Retinal pigment epithelial cell (primary cell): ENCODE results near the gene DEPDC1B.

Experiments used
- DNase-seq: peaks from one replicate; pipeline ENCODE4 v3.0.0-alpha.2; 2010; ENCODE audit warnings: low read depth
- H3K4me3 ChIP-seq: 2 replicates; pipeline ENCODE4 v1.5.1; 2011; ENCODE audit warnings: mild to moderate bottlenecking, low read length, control low read depth, moderate library complexity
- TF ChIP-seq, protein P1 (sequence below): conservative IDR thresholded peaks from 2 replicates; pipeline ENCODE4 v1.5.1; 2011; ENCODE audit warnings: low read depth, low read length, control low read depth, inconsistent platforms

The DEPDC1B gene

DNA sequence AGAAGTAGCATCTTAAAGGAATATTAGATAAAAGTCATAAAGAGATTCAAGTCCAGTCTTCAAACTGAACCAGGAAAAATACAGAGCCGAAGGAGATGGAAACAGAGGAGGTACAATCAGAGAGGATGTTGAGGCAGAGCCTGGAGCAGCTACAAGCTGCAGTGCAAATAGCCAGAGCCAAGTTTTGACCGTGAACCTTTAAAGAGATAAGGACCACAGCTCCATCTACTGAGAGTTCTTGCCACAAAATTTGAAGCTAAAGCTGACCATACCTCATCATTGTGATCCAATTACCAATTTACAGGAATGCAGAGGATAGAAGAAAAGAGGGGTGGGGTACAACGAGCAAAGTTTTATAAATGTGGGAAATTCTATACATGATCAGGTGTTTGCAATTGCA, 10.4 kb upstream of the DEPDC1B start:
- no peak overlapping the region for H3K4me3 ChIP-seq
- TF ChIP-seq, protein P1, sequence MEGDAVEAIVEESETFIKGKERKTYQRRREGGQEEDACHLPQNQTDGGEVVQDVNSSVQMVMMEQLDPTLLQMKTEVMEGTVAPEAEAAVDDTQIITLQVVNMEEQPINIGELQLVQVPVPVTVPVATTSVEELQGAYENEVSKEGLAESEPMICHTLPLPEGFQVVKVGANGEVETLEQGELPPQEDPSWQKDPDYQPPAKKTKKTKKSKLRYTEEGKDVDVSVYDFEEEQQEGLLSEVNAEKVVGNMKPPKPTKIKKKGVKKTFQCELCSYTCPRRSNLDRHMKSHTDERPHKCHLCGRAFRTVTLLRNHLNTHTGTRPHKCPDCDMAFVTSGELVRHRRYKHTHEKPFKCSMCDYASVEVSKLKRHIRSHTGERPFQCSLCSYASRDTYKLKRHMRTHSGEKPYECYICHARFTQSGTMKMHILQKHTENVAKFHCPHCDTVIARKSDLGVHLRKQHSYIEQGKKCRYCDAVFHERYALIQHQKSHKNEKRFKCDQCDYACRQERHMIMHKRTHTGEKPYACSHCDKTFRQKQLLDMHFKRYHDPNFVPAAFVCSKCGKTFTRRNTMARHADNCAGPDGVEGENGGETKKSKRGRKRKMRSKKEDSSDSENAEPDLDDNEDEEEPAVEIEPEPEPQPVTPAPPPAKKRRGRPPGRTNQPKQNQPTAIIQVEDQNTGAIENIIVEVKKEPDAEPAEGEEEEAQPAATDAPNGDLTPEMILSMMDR = no peak
- DNase-seq = no peak

DNA sequence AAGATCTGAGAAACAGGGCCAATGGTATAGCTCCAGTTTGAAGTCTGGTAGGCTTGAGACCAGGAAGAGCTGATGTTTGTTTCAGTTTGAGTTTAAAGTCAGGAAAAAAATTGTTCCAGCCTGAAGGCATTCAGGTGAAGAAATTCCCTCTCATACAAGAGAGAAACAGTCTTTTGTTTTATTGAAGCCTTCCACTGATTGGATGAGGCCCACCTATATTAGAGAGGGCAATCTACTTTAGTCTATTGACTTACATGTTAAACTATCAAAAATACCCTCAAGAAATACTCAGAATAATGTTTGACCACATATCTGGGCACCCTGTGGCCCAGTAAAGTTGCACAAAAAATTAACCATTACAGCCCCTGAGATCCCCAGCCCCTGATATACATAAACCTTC, 5.2 kb upstream of the DEPDC1B start:
- no peak overlapping the region for H3K4me3 ChIP-seq
- TF ChIP-seq, protein P1 = no peak
- no peak for DNase-seq

DNA sequence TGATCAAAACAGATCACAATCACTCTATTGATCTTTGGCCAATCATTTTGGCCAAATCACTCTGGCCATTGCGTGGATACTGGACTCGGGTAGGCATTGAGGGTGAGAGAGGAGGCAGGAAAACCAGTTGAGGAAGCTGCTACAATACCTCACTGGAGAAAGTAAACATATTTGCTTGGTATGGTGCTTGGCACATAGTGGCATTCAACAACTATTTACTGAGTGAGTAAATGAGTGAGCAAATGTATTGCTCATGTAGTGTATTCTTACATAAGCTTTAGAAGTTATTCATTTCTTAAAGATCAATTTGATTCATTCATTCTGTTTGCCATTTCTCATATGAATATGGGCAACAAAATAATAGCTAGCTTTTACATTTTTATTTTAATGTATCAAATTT, 4.0 kb upstream of the DEPDC1B start:
- no peak overlapping the region for H3K4me3 ChIP-seq
- TF ChIP-seq, protein P1 = no peak
- no peak for DNase-seq

DNA sequence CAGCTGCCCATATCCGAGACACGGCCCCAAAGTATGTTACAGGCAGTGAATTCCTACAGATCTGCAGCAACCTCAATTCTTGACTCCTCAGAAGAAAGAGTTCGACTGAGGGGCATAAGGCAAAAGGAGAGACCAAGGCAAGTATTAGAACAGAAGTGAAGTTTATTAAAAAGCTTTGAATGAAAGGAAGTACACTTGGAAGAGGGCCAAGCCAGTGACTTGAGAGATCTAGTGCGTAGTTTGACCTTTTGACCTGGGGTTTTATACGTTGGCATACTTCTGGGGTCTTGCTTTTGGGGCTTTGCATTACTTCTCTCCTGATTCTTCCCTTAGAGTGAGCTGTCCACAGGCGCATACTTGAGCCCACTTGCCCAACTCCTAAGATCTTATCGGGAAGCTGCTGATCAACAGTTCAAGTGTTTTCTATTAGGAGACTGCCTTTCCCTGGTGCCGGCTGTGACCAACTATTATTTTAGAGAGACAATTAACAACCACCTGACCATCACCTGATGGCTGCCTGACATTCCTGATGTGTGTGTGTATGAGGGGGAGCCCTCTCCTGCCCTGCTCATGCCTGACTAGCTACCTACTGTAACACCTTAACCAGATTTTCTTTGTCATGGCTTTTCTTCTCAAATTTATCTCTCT, 1.5 kb upstream of the DEPDC1B start:
- TF ChIP-seq, protein P1 = no peak
- peak; percentile 60 for DNase-seq
- H3K4me3 ChIP-seq = no peak overlapping the region

DNA sequence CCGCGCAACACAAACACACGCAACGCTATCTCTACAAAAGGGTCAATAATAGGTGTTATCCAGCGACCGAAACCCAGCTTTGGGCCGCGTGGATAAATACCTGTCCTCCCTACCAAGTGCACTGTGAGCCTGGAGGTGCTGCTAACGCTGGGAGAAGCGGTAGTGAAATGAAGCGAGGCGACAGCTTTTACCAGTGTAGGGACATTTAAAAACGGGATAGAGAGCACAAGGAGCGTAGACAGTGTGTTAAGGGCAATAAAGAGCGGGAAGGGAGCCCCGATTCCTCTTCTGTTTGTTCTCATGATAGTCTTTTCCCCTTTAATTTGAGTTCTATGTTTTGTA, 421 bp upstream of the DEPDC1B start:
- peak overlapping the region; percentile 74 for H3K4me3 ChIP-seq
- TF ChIP-seq, protein P1 = no peak
- DNase-seq = no peak

DNA sequence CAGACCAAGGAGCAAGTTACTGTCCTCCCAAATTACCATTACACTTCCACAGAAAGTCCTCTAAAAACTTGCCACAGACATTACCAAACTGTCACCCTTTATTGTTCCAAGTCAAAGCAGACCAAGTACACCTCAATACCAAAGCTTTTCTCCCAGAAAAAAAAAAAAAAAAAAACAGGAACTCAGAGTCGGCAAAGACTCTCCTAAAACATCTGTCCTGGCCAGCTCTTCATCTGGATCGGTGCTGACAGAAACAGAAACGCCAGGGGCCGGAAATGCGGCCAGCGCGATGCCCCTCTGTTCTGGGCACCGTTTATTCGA, 718 bp downstream of the DEPDC1B start:
- DNase-seq = no peak
- TF ChIP-seq, protein P1 = no peak
- H3K4me3 ChIP-seq = peak overlapping the region; percentile 74

DNA sequence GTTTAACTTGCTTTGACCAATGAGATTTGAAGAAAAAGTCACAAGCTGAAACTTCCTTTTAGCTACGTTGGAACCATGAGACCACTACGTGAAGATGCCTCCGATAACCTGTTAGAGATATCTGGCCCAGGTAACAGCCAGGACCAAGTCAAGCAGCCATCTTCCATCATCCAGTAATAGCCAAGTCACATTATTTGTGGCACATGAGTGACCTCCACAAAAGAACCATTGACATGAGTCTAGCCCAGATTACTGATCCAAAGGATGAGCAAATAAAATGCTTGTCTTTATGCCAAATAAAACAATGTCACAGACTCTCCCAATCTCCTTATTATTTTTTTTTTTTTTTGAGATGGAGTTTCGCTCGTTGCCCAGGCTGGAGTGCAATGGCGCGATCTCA, 1.6 kb downstream of the DEPDC1B start:
- DNase-seq = no peak
- TF ChIP-seq, protein P1 = no peak
- no peak overlapping the region for H3K4me3 ChIP-seq
